Stomach (tissue), 4 donors: ENCODE results near the gene CHD5.

ENCODE experiments used
- POLR2A ChIP-seq, 4 donors: fragments of 450-650 bp; IDR thresholded peaks; one replicate each; pipeline ENCODE4 v1.6.1; 2016; ENCODE audit warnings: antibody characterized with exemption in 4 of 4, control low read depth in 2 of 4, mild to moderate bottlenecking in 1 of 4, moderate library complexity in 1 of 4
- TF ChIP-seq, protein P1 (sequence below), 7 experiments: fragments of 450-650 bp in 4 of 7; fragments of 200-600 bp in 3 of 7; sonication (generic) in 3 of 7; IDR thresholded peaks; one replicate each; pipeline ENCODE4 v1.5.1; 2016 to 2019; ENCODE audit warnings: antibody characterized with exemption in 7 of 7, control low read depth in 2 of 7, mild to moderate bottlenecking in 1 of 7

DNA sequence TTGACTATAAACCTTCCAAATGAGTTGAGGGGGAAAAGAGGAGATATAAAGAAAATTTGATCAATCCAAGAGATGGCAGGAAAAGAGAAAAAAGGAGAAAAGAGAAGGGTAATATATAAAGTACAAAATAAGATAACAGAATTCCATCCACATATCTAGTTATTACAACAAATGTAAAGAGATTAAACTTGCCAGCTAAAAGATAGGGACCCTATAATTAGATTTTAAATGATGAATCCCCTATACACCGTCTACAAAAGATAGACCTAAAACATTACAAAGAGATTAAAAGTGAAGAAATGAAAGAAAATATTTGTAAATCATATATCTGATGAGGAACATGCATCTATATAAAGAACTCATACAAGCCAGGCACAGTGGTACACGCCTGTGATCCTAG is 63.1 kb downstream of the CHD5 start:
- TF ChIP-seq, protein P1, sequence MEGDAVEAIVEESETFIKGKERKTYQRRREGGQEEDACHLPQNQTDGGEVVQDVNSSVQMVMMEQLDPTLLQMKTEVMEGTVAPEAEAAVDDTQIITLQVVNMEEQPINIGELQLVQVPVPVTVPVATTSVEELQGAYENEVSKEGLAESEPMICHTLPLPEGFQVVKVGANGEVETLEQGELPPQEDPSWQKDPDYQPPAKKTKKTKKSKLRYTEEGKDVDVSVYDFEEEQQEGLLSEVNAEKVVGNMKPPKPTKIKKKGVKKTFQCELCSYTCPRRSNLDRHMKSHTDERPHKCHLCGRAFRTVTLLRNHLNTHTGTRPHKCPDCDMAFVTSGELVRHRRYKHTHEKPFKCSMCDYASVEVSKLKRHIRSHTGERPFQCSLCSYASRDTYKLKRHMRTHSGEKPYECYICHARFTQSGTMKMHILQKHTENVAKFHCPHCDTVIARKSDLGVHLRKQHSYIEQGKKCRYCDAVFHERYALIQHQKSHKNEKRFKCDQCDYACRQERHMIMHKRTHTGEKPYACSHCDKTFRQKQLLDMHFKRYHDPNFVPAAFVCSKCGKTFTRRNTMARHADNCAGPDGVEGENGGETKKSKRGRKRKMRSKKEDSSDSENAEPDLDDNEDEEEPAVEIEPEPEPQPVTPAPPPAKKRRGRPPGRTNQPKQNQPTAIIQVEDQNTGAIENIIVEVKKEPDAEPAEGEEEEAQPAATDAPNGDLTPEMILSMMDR (IDR thresholded peaks at IDR 0.05), result no peak
- no peak for TF ChIP-seq POLR2A (IDR thresholded peaks at IDR 0.05)
